Kidney glomerular epithelial cell (primary cell): ENCODE data around the gene ELN.
A peak's percentile ranks its signal among the peaks of the same experiment; 100 is the strongest.
"Not testable (repeated sequence)": the region's sequence is repeated elsewhere in the genome, so short reads cannot be mapped to it uniquely, and the experiment has no call there.

Experiments used
- DNase-seq: peaks from one replicate; lab custom pipeline; 2025; lab: John Stamatoyannopoulos, UW

Gene ELN

DNA sequence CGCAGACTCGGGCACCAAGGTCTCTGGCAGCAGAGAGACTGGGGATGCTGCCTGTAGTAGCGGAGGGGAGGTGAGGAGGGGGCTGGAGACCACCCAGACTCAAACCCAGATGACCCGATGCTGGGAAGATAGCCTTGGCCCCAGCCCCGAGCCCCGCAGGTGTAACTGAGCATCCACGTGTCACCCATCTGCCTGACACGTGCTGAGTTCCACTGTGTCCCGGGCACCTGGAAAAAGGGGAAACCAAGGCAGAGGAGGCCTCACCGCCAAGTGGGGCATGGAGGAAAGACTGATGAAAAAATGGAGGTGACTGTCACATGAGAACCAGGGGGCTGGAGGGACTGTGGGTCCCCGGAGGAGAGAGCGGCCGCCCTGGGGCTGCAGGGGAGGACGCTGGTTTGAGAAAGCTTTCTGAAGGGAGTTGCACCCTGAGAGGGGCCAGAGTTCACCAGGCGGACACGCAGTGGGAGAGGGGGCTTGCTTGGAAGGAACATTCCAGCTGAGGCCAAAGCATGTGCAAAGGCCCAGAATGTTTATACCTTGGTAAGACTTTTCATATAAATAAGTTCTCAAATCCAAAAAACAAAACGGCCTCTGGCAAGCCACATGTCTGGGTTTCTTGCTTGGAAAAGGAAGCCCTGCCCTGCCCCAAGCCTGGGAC, 27.4 kb upstream of the ELN start:
- no peak for DNase-seq

GRCh38 chr7:74001150-74001494, 26.9 kb upstream of the ELN start:
- no peak for DNase-seq

GRCh38 chr7:74002474-74003017, 25.4 kb upstream of the ELN start:
- peak; percentile 65 for DNase-seq

GRCh38 chr7:74003621-74004020, 24.4 kb upstream of the ELN start:
- no peak for DNase-seq

- no peak for DNase-seq
These were observed 21.9 kb upstream of the ELN start for GRCh38 chr7:74006032-74006431.

GRCh38 chr7:74006451-74007241, 21.3 kb upstream of the ELN start:
- DNase-seq, result no peak

GRCh38 chr7:74007242-74007567, 20.8 kb upstream of the ELN start:
- DNase-seq, result no peak

DNA sequence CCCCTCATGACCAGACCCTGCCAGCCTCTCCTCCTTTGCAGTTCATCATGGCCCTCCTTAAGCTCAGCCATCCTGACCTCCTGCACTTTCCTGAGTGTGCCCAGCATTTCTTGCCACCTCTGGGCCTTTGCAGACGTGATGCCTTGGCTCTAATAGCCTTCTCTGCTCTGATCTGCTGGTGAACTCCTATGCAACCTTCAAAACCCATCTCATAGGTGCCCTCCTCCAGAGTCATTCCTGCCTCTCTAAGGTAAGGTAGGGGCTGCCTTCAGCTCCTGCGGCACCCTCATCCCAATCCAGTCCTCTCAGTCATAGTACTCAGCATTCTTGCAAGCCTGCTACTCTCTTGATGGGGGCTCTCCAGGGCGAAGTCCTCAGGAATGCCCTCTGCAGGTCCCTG, 19.3 kb upstream of the ELN start:
- no peak for DNase-seq

DNA sequence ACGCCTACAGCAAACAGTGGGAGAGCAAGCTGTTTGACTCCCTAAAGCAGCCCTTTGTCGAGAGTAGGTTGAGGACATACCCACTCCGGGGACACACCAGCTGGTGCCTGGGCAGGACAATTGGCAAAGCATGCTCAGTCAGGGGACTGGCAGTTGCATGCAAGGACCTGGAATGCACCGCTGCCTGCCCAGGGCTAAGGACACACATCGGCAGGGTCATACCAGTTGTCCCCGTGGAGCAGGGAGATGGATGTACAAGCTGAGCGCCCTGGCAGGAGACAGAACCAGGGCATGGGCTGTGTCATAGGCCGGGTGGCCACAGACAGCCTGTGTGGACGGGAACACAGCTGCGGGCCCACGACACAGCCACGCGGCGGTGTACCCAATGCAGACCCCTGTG, 18.3 kb upstream of the ELN start:
- DNase-seq, result no peak

DNA sequence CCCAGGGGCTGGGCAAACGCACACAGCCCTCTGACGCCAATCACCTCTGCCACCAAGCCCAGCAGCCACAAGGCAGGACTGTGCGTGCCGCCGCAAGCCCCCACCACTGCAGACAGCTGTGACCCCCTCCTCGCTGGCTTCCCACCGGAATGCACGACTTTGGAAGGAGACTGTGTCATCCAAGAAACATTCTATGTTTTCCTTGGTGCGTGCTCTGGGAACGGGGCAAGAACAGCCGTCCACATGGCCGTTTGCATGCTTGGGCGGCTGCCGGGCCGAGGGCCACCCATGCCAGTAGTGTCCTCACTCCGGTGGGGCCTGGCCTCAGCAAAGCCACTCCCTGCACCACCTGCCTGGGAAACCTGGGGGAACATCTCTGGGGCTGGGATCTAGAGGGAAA, 17.6 kb upstream of the ELN start:
- DNase-seq, result no peak

GRCh38 chr7:74011421-74011820, 16.6 kb upstream of the ELN start:
- DNase-seq, result not testable (repeated sequence)

DNA sequence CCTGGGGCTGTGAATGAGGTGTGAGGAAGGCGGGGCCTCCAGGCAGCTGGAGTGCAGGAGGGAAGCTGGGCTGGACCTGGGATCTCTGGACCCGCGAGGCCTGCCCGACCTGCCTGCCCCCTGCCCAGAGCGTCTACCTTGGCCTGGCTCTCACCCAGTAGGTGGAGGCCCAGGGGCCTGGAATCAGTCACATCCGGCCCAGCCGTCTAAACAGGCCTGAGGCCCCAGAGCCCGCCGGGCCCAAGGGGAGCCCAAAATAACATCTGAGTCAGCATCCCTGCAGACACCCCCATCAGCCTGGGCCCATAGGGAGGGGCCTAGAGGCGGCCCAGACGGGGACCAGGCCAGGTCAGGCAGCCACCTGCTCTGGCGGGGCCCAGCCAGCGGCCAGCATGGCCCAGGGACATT, 15.1 kb upstream of the ELN start:
- no peak for DNase-seq

- DNase-seq, result no peak
These were observed 14.3 kb upstream of the ELN start for GRCh38 chr7:74013539-74014272.

DNA sequence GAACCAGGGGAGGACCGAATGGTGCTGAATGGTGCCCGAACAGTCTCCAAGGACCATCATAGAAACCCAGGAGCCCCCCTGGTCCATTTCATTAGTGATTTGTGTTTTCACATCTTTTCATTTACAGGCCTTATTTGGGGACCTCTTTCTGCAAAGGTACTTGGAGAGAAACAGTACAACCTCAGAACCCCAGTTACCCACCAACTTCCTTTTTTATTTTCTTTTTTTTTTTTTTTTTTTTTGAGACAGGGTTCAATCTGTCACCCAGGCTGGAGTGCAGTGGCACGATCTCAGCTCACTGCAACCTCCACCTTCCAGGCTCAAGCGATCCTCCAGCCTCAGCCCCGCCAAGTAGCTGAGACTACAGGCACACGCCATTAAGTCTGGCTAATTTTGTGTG, 13.0 kb upstream of the ELN start:
- DNase-seq, result no peak

DNA sequence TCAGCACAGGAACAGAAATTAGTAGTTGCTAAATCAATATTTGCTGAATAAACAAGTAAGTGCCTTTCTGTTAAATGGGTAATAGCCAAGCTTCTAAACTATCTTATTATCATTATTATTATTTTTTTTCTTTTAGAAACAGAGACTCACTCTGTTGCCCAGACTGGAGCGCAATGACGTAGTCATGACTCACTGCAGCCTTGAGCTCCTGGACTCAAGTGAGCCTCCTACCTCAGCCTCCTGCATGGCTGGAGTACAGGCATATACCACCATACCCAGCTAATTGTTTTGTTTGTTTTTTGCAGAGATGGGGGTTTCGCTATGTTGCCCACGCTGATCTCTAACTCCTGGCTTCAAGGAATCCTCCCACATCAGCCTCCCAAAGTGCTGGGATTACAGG, 12.3 kb upstream of the ELN start:
- DNase-seq, result no peak

DNA sequence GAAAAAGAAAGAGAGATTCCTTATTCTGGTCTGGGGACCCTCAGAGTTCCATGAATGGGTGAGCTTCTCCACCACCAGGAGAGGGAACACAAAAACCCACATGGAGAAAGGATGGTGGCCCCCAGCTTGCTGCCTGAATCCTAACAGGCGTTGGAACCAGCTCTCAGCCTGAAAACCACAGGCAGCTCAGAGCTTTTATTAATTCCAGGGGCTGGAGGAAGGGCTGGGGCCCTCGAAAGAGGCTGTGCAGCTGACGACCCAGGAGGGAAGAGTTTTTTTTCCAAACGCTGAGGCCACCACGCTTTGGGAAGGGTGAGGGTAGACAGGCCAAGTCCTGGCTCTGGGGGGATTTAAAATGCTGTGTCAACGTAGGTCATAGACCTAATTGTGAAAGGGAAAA, 10.8 kb upstream of the ELN start:
- no peak for DNase-seq

DNA sequence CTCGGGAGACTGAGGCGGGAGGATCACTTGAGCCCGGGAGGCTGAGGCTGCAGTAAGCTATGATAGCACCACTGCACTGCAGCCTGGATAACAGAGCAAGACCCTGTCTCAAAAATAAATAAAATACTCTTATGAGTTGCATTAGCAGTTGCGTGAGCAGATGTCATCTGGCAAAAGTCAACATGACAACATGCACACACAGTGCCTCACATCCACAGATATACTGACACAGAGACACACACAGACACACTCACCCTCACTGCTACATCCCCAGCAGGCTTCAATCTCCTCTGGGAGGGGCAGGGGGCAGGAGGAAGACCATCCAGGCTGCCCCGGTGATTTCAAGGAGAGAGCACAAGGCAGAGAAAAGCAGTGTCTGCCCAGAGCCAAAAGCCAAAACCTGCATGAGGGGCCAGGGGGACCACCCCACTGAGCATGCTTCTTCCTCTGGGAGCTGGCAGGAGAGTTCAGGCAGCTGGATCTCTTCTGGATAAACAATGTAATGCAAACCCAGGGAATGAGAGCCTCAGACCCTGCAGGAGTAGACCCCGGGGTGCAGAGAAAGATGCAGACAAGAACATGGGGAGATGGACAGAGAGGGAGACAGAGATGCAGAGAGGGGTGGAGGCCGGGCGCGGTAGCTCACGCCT, 9.6 kb upstream of the ELN start:
- DNase-seq, result no peak

DNA sequence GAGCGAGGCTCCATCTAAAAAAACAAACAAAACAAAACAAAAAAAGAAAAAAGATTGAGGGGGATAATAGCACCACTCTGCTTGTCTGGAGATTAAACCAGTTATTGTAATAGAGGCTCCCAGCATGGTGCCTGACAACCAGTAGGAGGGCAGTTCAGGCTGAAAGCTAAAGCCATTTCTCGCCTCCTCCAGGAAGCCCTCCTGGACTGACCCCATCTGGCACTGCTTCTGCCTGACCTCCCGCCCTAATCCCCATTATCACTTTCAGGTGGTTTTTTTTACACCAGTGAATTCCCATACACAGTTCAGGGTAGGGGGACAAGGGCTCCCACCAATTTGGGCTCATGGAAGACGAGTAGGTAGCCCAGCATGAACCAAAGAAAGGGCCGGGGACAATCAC, 8.8 kb upstream of the ELN start:
- DNase-seq, result no peak

DNA sequence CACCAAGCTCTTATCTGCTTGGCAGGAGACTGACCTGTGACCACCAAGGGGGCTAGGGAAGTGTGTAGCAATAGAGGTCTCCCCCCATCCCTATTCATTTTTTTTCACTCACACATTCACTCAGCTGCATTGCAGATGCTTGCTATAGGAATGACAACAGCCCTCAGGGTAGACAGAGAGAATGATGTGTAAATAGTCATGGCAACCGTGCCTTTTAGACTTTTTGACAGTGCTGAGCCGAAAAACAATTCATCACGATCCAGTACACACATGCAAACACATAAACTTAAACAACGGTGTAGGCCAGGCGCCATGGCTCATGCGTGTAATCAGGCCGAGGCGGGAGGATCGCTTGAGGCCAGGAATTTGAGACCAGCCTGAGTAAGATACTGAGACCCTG, 7.6 kb upstream of the ELN start:
- DNase-seq, result no peak

DNA sequence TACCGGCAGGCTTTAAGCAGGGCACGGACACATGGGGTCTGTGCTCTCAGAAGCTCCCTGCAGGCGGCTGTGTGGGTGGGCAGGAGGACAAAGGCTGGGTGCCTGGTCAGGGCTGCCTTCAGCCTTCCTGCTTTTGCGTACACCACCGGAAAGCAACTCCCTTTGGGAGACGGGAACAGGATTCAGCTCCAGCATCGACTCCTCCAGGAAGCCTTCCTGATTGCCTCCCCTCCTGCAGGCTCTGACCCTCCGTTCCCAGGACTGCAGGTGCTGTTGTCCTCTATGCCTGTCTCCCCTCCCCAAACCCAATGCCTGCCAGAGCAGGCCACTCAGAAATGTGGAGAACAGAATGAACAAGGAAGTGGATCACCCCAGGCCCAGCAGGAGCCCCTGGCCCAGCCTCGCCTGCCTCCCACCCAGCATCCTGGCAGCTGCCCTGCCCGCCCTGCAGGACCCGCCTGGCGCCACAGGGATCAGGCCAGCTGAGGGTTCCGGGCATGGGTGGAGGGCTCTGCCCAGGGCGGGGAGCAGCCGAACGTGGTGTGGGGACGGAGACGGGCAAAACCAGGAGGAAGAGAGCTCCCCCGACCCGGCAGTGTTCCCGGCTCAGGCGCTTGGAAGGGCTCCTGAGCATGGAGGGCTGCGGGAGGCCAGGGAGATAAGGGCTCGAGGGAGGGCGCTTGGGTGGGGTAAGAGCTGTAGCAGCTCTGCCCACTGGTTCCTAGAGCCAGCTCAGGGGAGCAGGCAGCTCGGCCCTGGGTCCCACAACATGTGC, 6.2 kb upstream of the ELN start:
- no peak for DNase-seq

DNA sequence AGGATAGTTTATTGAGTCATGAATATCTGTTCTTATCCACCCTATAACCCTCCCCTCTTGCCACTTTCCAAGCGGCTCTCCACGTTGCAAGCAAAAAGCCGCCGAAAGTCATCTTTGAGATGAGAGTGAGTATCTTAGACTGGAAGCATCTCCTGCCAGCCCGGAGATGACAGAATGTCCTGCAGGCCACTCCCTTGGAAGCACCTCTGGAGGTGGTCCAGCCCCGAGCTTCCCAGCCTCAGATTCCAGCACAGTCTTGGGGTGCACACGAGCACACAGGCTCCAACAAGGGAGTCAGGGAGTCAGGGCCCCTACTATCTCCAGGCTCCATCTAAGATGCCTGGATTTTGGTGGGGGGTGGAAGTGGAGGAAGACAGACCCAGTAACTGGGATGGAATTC, 5.5 kb upstream of the ELN start:
- no peak for DNase-seq

- peak; percentile 18 for DNase-seq
These were observed 4.9 kb upstream of the ELN start for GRCh38 chr7:74023092-74023536.
